Epithelial cell of esophagus (primary cell): ENCODE data around the gene KIF15.

Experiments
- DNase-seq: peaks from one replicate; pipeline ENCODE4 v3.0.0; 2010; ENCODE audit warnings: low read depth
- H3K4me3 ChIP-seq: 2 replicates; pipeline ENCODE4 v1.5.1; 2011; ENCODE audit warnings: mild to moderate bottlenecking, low read length, control low read depth
- CTCF ChIP-seq: IDR thresholded peaks from 2 replicates; pipeline ENCODE4 v1.5.1; 2011; ENCODE audit warnings: low read depth, mild to moderate bottlenecking, low read length, control low read depth, inconsistent platforms; ENCODE audit not compliant: insufficient read depth; ENCODE audit errors: missing control alignments

Gene KIF15

DNA sequence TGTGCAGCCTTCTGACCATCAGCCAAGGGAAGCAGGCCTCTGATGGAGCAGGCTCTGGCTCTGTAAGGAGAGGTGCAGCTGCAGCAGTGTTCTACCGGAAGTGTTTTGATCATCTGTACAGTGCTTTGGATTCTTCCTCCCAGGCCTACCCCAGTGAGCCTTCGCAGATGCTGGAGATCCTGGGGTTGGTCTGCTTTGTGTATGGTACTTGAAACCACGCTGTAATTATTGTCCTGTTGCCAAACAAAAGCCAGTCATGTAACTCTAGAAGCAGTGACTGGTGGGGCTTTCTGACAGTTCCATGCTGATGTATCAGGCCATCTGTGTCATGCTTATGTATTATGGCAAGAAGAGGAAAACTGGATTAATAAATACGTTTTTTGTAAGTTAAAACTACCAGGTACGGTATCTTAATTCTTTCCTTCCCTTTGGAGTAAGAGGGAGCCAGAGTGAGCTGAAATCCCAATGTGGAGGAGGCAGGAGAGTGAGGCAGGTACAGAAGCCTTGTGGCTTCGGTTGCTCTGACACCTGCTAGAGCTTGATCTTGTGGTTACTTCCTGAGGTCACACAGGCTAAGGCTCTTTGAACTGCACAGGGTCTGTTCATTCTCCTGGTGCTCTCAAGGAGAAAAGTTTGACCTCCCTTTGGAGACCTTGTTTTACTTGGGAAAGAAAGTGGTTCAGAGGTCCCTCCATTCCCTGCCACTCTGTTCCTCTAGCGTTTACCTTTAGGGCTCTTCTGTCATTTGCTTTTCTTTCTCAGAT, 103.9 kb downstream of the KIF15 start:
- no peak for TF ChIP-seq CTCF
- no peak overlapping the region for H3K4me3 ChIP-seq
- DNase-seq, result no peak

- no peak for DNase-seq
- no peak overlapping the region for H3K4me3 ChIP-seq
- TF ChIP-seq CTCF, result no peak
These were observed 106.0 kb downstream of the KIF15 start for GRCh38 chr3:44867421-44868111.

DNA sequence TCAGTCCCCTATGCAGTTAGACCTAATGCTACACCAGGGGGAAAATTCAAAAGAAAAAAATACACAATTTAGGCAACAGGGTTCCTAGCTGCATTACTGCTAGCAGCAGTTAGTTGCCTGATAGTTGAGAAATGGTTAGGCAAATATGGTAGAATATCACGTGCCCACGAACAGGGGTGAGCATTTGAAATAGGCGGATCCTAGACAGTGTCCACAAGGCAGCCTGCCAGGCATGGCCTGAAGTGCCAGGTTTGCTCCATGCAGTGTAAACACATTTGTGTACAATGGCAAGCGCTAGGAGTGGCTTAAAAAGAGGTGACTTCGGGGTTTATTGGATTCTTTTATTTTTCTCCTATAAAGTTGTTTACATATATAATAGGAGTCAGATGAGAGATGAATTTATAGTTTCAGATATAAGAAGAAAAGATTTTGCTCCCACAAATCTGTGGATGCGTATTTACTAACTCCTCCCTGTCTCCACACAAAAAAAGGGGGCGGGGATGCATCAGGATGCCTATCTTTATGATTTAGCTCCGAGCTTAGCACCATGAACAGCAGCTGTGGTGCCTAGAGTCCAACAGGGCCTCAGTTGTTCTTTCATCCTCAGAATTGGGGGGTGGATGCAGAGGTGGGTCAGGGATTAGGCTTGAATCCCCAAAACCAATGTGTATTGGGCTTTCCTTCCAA, 108.9 kb downstream of the KIF15 start:
- TF ChIP-seq CTCF, result no peak

GRCh38 chr3:44874308-44874707, 112.7 kb downstream of the KIF15 start, which contains the start of gene TGM4:
TGM4 (plus strand) TSS chr3:44874608; CDS start chr3:44874679, 71 bp downstream.
- no peak for TF ChIP-seq CTCF
- no peak within 1 kb of the TSS for H3K4me3 ChIP-seq
- no peak for DNase-seq

More for the DNA sequence above, 108.9 kb downstream of the KIF15 start:
- H3K4me3 ChIP-seq, result no peak overlapping the region
- DNase-seq, result no peak

GRCh38 chr3:44875596-44875995, 114.0 kb downstream of the KIF15 start:
- TF ChIP-seq CTCF, result no peak
- H3K4me3 ChIP-seq, result no peak overlapping the region
- no peak for DNase-seq

GRCh38 chr3:44877333-44877732, 115.7 kb downstream of the KIF15 start:
- no peak for DNase-seq
- no peak for TF ChIP-seq CTCF
- H3K4me3 ChIP-seq, result no peak overlapping the region
